Transverse colon (tissue), 4 donors: ENCODE results near the gene NPW. TPM values are rescaled to one million over a fixed set of nuclear protein-coding genes. Genes with fewer than 3 reads are reported as not detected.

ENCODE experiments used
- DNase-seq: peaks from one replicate; pipeline ENCODE4 v3.0.0-alpha.2; 2019
- H3K27ac ChIP-seq, 4 donors: fragments of 200-600 bp; sonication (generic); 2 replicates each; pipeline ENCODE4 v1.5.1; 2016 to 2018; ENCODE audit warnings: inconsistent platforms in 4 of 4
- H3K27me3 ChIP-seq: fragments of 200-600 bp; sonication (generic); 2 replicates; pipeline ENCODE4 v1.5.1; 2017; ENCODE audit warnings: inconsistent platforms
- H3K36me3 ChIP-seq, 4 donors: fragments of 200-600 bp; sonication (generic); 2 replicates each; pipeline ENCODE4 v1.5.1; 2017 to 2019; ENCODE audit warnings: inconsistent platforms in 4 of 4
- H3K4me1 ChIP-seq, 4 donors: fragments of 200-600 bp; sonication (generic); 2 replicates each; pipeline ENCODE4 v1.5.1; 2017 to 2020; ENCODE audit warnings: inconsistent platforms in 4 of 4
- H3K4me3 ChIP-seq, 4 donors: fragments of 200-600 bp; sonication (generic); 1 replicate in 1 of 4; 2 replicates in 3 of 4; pipeline versions ENCODE4 v1.5.1 to v1.6.1; 2017 to 2019; ENCODE audit warnings: inconsistent platforms in 4 of 4
- H3K9me3 ChIP-seq, 2 donors: fragments of 200-600 bp; sonication (generic); 2 replicates each; pipeline ENCODE4 v1.5.1; 2017 to 2019; ENCODE audit warnings: inconsistent platforms in 2 of 2
- CTCF ChIP-seq, 5 experiments: fragments of 200-600 bp in 3 of 5; fragments of 450-650 bp in 2 of 5; sonication (generic) in 3 of 5; IDR thresholded peaks; 1 replicate in 2 of 5; 2 replicates in 3 of 5; pipeline ENCODE4 v1.5.1; 2016 to 2017; ENCODE audit warnings: antibody characterized with exemption in 5 of 5, inconsistent platforms in 3 of 5, mild to moderate bottlenecking in 2 of 5, moderate library complexity in 1 of 5
- EP300 ChIP-seq: sonication (generic); formaldehyde crosslinking; IDR thresholded peaks from one replicate; pipeline ENCODE4 v1.6.1; 2017; ENCODE audit warnings: antibody characterized with exemption, low read depth
- POLR2A ChIP-seq: fragments of 450-650 bp; IDR thresholded peaks from one replicate; pipeline ENCODE4 v1.6.1; 2016; ENCODE audit warnings: antibody characterized with exemption, mild to moderate bottlenecking, moderate library complexity
- POLR2AphosphoS5 ChIP-seq, 3 donors: sonication (generic); formaldehyde crosslinking; IDR thresholded peaks; one replicate each; pipeline ENCODE4 v1.6.1; 2016; ENCODE audit warnings: antibody characterized with exemption in 3 of 3
- WGBS, 2 donors: methylation state at CpG; one replicate each; pipeline ENCODE4 v1.1.5; 2018; ENCODE audit warnings: low coverage in 1 of 2; 5-methylcytosine and 5-hydroxymethylcytosine counted together
- in situ Hi-C, 4 donors: fragments of 200-750 bp; cut with MboI; loops; one replicate each; pipeline versions ENCODE4 v1.15.0 to v1.15.1; 2017; ENCODE audit warnings: low sequenced_read_pairs in 3 of 4, low pct_ligation_motif_present in 1 of 4, low pct_unique_long_range_greater_than_20kb in 1 of 4
- intact Hi-C: fragments of 100-400 bp; cut with DNase I; formaldehyde crosslinking; loops from one replicate; pipeline ENCODE4 v1.15.1; 2023; ENCODE audit warnings: low total_unique reads
- total RNA-seq, 4 donors: library from RNA; depleted of rRNA; stranded (reverse); fragments of >200 nt; gene quantifications; one replicate each; pipeline ENCODE4 v1.1.0, GENCODE V29; 2016

Gene NPW
- total RNA-seq, 4 donors from 2014 or later: 0.41 TPM; not detected in 3

GRCh38 chr16:1976951-1977874 is 42.4 kb upstream of the NPW start:
- no peak overlapping the region for H3K4me3 ChIP-seq
- H3K36me3 ChIP-seq: peaks cover 0 to 12% (median 7%) of the 10 kb centered on the region in 4 donors
- no peak overlapping the region for H3K27ac ChIP-seq
- peaks cover 7 to 44% (median 37%) of the 10 kb centered on the region in 4 donors for H3K4me1 ChIP-seq
- WGBS, 2 donors: 92% methylated on average over 29 of the region's 33 CpGs; no CpG with 5 or more reads in 1 of the 2 donors
- H3K9me3 ChIP-seq: no peaks in the 10 kb centered on the region
- peaks cover 44% of the 10 kb centered on the region for H3K27me3 ChIP-seq
- TF ChIP-seq POLR2AphosphoS5 (IDR thresholded peaks at IDR 0.05) (no peak), CTCF (IDR thresholded peaks at IDR 0.05) (no peak), POLR2A (no peak), EP300 (no peak)
- no peak for DNase-seq
- intact Hi-C loops: no loop called here
- in situ Hi-C loops: no loop called here

GRCh38 chr16:1977875-1978268 is 41.7 kb upstream of the NPW start:
- intact Hi-C loops: no loop called here
- H3K27me3 ChIP-seq: peaks cover 44% of the 10 kb centered on the region
- peaks cover 0 to 12% (median 7%) of the 10 kb centered on the region in 4 donors for H3K36me3 ChIP-seq
- DNase-seq: no peak
- no peak for TF ChIP-seq CTCF (IDR thresholded peaks at IDR 0.05)
- no peak for TF ChIP-seq POLR2A
- no peak for TF ChIP-seq POLR2AphosphoS5 (IDR thresholded peaks at IDR 0.05)
- no peak for TF ChIP-seq EP300
- no peak overlapping the region for H3K4me3 ChIP-seq
- WGBS, 2 donors: 89% methylated on average over 13 of the region's 18 CpGs; no CpG with 5 or more reads in 1 of the 2 donors
- in situ Hi-C loops: no loop called here
- H3K4me1 ChIP-seq: peaks cover 4 to 45% (median 38%) of the 10 kb centered on the region in 4 donors
- H3K9me3 ChIP-seq: no peaks in the 10 kb centered on the region
- H3K27ac ChIP-seq: no peak overlapping the region

GRCh38 chr16:1978476-1979120 is 41.0 kb upstream of the NPW start:
- 67% methylated on average over 35 of the region's 37 CpGs; no CpG with 5 or more reads in 1 of the 2 donors for WGBS, 2 donors
- Histone ChIP-seq H3K36me3 (peaks cover 0 to 12% (median 7%) of the 10 kb centered on the region in 4 donors), H3K9me3 (no peaks in the 10 kb centered on the region), H3K27me3 (peaks cover 44% of the 10 kb centered on the region), H3K4me3 (peak overlapping the region in 3 of 4 donors; percentile 36 to 47 (median 39)), H3K4me1 (peaks cover 7 to 45% (median 40%) of the 10 kb centered on the region in 4 donors), H3K27ac (peak overlapping the region; percentile 91 to 95 (median 93))
- no peak for DNase-seq
- in situ Hi-C loops: no loop called here
- TF ChIP-seq CTCF (IDR thresholded peaks at IDR 0.05) (no peak), POLR2AphosphoS5 (IDR thresholded peaks at IDR 0.05) (no peak), EP300 (no peak), POLR2A (no peak)
- intact Hi-C loops: no loop called here
